Measurements from ENCODE around the gene MCTP1.
"Not testable (repeated sequence)": the region's sequence is repeated elsewhere in the genome, so short reads cannot be mapped to it uniquely, and the experiment has no call there.

MCTP1 gene

DNA sequence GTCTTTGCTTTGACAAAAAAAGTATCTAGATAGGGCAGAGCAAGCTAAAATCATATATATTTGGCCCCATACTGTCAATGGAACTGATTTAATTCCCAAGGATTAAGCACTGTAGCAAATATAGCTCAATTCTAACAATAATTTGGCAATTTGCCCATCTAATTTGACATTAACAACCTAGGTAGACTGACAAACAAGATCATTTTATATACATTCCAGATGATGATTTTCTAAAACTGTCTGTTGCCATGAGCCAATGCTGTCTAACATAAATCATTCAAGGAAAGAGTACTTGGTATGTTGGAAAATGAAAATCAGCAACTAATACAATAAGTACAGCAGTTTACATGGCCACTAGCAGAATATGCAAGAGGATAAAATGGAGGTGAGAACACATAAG is 32.1 kb downstream of the MCTP1 start:
- DNase-seq (ENCODE audit: low spot score) = no peak

DNA sequence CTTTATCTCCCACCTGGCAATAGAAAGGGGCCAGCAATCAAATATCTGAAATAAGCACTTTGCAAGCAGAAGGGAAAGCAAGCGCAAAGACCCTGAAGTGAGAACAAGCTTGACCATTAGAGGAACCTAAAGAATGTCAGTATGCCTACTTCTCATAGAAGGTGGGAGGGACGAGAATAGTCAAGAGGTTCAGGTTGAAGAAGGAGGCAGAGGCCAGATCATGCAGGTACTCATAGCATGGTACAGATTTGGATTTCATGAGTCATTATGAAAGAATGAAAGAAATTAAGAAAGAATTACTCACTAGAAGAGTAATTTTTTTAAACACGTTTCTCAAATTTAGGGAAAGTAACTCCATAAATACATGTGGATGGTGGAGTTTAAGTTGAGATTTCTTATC is 33.7 kb downstream of the MCTP1 start:
- no peak for DNase-seq (ENCODE audit: low spot score)

DNA sequence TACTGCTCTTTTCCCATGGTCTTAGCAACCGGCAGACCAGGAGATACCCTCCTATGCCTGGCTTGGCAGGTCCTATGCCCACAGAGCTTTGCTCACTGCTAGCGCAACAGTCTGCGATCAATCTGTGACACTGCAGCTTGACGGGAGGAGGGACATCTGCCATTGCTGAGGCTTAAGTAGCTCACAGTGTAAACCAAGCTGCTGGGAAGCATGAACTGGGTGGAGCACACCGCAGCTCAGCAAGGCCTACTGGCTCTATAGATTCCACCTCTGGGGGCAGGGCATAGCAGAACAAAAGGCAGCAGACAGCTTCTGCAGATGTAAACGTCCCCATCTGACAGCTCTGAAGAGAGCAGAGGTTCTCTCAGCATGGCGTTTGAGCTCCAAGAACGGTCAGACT is 40.4 kb downstream of the MCTP1 start:
- DNase-seq (ENCODE audit: low spot score) = no peak

DNA sequence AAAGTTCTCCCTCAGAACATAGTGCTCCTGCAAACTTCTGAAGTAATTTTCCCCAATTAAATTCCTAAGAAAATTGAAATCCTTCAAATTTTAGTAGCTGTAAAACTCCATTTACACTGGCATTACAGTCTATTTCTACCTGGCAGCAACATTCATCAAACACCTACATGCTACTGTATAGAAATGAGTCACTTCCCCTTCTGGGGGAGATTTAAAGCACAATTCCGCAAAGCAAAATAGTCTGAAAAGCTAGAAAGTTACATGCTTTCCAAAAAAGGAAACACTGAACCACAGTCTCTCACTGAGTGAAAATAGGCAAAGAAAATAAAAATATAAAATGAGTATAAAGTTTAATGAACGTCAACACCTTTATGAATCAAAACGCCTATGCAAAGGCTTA is 43.3 kb downstream of the MCTP1 start:
- DNase-seq (ENCODE audit: low spot score) = no peak

DNA sequence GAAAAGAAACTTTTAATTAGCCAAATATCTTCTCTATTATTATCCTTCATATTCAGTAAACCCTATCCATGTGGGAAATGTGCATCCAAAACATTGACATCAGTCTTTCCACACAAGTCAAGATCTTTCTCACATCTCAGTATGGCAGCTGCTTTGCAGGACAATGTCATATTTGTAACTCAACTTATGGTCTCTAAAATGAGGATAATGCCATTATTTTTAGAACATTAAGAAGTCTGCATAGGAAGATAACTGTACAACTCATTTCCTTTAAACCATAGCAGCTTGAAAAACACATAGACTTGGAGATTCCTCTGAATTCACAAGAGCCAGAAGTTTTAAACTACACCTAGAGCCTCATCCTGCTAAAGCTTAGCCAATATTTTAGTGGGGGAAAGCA is 43.7 kb downstream of the MCTP1 start:
- no peak for DNase-seq (ENCODE audit: low spot score)

DNA sequence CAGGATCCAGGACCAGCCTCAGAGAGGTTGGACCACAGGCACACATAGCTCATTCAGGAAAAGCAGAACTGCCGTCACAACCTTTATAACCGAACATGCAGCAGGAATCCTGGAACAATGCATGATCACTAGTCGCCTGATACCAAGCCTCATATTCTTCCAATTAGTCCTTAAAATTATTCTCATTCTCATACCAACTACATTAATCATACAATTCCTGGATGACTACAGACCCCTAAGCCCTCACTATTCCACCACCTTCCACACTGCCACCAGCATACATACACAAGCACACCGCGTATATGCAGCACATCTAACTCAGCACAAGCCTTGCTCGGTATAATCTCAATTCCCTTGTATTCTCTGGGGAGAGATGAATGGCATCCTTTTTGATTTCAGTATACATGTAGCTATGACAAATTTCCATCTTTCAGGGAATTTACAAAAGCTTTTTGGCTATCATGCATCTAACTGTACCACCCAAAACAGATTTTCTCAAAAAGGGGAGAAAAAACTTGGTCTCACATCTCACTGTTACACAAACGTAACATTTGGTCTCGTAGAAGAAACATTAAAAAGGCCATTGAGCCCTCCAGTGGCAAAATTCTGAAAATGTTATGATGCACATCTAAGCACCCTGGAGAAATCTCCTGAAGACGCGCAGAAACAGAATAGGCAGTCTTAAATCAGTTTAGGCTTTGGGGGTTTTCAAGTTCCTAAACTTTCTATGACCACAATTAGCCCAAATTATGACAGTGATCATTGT is 46.2 kb downstream of the MCTP1 start:
- no peak for DNase-seq (ENCODE audit: low spot score)

DNA sequence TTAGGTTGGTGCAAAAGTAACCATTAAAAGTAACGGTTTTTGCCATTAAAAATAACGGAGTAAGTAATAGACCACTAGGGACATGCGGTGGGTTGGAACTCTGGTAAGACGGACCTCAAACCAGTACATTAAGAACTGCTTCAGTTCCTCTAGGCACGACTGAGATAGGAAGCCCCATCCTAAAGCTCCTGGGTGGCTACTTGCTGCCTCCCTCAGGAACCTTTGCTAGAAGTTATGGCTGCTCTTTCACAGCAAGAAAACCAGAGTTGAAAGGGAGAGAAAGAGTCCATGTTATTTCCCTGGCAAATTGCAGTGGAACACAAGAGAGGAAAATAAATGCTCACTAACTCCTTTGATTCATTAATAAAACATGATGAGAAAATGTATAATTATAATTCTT is 47.6 kb downstream of the MCTP1 start:
- no peak for DNase-seq (ENCODE audit: low spot score)

DNA sequence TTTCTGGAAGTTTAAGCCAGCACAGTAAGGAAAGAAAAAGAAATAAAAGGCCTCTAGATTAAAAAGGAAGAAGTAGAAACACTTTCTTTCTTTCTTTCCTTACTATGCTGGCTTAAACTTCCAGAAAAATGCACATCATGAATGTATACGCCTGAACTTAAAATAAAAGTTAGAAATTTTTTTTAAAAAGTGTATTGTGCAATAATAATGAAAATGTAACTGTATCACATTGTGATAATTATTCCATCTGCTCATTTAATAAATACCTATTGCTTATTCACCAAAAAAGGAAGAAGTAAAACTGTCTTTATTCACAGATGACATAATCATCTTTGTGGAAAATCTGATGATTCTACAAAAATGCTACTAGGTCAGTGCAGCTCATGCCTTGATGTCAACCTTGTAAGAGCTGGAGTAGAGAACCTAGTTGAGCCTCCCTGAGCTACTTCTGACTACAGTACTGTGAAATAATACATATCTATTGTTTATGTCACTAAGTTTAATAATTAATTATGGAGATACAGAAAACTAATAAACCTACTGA is 49.4 kb downstream of the MCTP1 start:
- no peak for DNase-seq (ENCODE audit: low spot score)

DNA sequence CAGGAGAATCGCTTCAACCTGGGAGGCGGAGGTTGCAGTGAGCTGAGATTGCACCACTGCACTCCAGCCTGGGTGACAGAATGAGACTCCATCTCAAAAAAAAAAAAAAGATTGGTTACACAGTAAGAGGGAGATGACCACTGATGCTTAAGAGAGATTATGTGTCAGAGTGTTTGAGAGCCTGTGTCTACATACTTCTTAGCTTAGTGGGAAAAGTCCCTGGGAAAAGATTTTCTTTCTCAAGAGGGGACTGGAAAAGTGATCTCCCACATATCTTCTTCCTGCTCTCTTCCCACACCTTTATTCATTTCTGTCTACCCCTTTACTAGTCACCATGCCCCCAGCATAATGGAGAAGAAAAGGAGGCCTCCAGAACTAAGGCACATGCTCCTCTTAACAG is 55.2 kb downstream of the MCTP1 start:
- DNase-seq (ENCODE audit: low spot score) = no peak

DNA sequence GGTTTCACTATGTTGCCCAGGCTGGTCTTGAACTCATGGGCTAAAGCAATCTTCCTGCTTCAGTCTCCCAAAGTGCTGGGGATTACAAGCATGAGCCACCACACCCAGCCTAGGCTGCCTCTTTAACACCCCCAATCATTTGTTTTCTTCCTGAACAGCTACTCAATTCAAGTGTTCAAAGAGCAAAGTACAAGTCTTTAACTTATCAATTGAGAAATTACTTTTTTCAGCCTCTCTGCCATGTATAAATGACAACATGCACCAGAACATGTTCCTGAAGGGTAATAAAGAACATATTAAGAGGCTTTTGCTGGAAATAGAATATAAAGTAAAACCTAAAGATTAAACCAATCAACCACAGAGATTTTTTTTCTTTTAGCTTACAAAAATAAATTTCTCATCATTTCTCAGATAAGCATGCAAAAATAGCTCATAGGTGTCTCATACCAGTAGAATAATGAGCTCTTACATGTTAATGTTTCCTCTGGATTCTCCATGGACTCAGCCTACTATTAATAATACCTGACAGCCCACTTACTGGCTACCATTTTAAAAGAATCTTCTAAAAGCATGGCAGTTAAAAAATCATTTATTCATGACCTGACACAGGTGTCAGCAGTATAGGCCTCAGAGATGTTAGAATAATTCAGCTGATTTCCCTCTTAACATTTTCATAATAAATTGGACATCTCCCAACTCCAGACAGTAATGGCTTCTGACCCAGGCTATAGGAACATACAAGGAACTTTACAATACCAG is 60.0 kb downstream of the MCTP1 start:
- DNase-seq (ENCODE audit: low spot score) = no peak

DNA sequence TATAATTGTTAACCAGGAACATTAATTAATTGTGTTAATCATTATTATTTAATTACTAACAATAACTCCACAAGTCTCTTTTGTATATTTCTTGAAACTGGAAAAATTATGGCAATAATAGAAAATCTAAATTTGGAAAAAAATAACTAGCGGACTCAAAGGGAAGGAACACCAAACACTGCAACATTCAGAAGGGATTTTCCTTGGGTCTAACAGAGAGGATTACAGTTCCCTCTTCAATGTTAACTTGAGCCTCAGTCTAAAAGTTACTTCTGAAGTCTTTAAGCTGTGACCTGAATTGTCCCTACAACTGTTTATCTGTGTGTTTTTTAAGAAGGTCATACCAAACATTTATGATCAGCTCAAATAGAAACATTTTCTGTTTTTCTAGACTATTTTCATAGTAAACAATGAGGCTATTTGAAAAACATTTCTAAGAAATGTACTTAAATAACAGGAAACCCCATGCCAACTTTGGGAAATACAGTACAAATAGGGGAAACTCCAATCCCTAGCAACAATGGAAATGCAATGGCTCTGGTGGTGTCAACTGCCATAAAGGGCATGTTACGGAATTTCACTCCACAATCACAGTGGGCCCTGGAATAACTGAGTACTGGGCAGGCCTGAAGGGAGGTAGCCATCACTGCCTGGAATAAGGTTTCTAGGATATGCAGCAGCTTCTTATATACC is 61.2 kb downstream of the MCTP1 start:
- DNase-seq (ENCODE audit: low spot score) = no peak

DNA sequence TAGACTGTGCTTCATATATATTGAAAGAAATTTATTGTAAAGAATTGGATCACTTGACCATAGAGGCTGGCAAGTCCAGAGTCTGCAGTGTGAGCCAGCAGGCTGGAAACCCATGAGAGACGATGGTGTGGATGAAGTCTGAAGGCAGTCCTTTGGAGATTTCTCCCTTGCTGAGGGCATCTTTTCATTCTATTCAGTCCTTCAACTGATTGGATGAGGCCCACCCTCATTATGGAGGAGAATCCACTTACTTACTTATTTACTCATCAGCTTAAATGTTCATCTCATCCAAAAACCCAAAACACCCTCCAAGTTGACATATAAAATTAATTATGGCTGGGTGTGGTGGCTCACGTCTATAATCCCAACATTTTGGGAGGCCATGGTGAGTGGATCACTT is 62.1 kb downstream of the MCTP1 start:
- no peak for DNase-seq (ENCODE audit: low spot score)

DNA sequence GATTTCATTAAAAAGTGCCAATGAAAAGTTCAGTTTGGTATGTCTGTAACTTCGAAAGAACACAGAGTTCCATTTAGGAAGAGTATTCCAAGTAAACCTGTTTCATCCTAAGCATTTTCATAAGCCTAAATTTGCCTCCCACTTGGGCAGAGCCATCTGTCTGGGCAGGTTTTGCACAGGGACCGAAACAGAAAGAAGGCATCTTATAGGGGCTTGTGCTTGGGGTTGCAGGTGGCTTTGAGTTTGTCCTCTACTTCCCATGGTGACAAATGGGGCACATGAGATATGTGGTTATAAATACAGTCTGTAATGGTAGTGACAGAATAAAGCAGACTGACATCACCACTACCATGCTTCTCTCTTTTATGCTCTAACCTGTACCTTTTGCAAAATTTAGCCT is 63.7 kb downstream of the MCTP1 start:
- no peak for DNase-seq (ENCODE audit: low spot score)

DNA sequence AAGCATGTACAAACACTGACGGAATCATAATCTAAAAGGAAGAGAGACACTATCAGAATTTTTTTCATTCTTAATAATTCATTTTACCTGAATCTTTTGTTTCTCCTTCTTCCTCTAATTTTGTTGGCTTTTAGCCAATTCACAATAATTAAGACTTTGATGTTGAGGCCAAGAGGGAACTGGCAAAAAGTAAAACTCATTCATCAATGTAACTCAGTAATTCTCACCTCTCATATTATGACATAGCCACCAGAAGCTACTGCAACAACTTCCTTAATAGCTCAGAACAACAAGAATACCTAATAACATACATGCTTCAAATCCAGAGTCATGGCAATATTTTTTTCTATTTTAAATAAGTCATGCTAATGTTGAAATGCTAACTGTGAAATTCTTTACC is 64.5 kb downstream of the MCTP1 start:
- no peak for DNase-seq (ENCODE audit: low spot score)

DNA sequence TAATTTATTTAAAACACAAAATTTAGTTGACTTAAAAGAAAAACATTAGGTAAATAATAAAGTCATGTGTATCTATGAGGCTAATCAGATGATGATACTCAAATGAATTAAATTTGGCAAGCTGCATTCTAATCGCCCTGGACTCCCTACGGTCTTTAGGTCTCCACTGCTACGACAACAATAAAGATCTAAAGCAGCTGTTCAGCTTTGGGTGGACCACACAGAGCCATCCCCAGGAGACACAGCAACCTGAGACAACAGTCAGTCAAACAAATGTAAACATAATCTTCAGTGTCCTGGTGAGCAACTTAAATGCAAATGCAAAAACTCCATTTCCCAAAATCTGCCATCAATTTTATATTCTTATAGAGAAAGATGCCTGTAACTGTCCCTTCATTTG is 65.5 kb downstream of the MCTP1 start:
- no peak for DNase-seq (ENCODE audit: low spot score)

DNA sequence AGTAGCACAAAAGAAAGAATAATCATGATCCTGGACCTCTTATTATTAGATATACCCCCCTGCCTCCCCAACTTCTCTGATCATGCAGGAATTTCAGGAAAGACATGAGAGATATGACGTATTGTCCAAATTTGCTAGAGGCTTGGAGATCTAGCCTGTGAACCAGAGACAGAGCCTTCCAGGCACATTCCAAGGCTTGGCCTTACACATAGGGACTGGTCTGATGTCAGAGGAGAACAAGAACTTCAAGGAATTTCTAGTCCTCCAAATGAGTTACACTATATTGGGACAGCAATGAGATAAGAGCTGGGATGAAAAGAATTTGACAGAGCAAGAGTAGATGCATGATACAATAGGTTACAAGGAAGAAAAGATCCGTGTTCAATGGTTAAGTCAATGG is 67.0 kb downstream of the MCTP1 start:
- no peak for DNase-seq (ENCODE audit: low spot score)

DNA sequence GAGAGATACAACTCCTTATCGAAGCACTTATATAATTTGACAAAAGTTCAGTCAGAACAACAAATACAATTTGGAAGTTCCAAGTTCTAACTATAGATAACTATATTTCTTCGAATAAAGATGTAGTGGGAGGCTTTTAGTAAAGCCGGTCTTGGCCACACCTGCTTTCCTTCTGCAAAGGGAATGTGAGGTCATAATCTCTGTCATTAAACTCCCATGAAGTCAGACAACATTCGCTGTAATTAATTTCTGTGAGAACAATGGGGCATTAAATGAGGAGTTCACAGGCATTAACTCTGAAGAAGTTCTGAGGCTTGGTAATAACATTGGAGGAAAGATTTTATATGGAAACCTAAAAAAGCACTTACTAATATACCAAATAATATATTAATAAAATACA is 67.5 kb downstream of the MCTP1 start:
- DNase-seq (ENCODE audit: low spot score) = no peak

DNA sequence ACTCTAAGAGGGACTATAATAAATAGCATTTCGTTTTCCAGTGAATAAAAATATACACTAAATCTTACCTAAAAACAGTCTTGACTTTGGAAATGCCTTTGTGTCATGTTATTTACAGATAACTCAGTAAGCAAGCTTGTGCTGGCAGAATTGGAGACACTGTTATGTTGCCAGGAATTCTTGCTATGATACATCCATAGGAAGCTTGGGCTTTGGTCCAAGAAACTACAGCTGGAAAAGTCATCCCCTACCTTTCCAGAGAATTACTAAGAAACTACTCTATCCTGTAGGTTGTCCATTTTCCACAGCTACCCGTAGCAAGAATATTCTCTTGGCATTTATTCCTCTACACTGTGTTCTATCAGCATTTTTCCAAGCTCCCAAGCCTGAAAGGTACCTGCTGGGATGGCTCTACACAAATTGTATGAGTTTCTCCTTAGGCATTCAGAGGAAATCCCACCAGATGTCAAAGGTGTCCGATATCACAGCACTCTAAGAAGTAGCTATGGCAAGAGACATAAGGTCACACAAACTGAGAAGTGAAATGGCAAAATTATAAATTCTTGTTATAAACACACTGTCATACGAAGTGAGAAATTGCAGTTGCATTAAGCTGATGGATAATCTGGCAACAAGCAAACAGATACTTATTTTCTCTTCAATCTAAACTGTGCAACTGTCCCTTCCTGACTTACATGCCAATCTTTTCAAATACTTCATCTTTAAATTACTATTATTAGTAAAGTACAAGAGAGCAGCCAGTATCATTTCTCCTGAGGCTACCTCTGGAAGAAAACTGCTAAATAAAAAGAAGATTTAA is 68.5 kb downstream of the MCTP1 start:
- no peak for DNase-seq (ENCODE audit: low spot score)

DNA sequence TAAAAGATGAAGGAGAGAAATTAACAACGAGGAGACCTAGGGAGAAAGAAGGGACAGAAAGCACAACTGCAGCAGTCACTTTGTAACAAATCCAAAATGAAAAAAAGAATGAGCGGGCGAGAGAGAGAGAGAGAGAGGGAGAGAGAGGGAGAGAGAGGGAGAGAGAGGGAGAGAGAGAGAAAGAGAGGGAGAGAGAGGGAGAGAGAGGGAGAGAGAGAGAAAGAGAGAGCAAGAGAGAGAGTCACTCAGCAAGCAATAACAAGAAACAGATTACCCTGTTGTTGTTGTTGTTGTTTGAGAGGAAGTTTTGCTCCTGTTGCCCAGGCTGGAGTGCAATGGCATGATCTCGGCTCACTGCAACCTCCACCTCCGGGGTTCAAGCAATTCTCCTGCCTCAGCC is 77.1 kb downstream of the MCTP1 start:
- DNase-seq (ENCODE audit: low spot score) = not testable (repeated sequence)

DNA sequence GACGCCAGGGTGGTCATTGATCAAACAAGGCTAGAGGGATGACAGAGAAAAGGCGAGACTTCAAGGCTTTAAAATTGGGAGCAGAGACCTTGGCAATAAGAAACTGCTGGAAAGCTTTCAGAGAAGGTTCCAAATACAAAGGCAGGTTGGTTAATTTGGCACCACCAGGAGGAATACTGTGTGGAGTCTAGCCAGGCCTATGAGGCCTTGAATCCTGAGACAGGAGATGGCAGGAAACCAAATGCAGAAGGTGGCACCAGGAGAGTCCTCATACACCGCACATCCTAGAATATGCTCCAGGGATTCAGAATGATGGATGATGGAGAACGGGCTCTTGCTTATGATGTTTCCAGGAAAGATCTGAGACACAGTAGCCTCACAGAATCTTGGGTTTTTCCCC is 90.0 kb downstream of the MCTP1 start:
- DNase-seq (ENCODE audit: low spot score) = no peak

DNA sequence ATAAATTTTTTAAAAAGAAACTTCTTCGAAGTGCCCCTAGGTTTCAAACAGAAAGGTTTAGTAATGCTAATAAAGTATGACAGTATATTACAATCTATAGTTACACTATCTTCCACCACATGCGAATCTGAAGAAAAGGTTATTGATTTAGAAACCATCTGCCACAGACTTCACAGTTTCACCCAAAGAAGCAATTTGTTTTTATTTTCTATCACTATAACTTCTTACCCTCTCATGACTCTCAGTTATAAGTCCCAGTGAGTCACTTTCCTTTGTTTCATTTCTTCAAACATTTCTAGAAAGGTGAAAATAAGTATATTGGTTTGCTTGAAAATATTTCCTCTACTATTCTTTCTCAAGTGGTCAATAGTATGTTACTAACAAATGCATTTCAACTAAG is 93.6 kb downstream of the MCTP1 start:
- no peak for DNase-seq (ENCODE audit: low spot score)

DNA sequence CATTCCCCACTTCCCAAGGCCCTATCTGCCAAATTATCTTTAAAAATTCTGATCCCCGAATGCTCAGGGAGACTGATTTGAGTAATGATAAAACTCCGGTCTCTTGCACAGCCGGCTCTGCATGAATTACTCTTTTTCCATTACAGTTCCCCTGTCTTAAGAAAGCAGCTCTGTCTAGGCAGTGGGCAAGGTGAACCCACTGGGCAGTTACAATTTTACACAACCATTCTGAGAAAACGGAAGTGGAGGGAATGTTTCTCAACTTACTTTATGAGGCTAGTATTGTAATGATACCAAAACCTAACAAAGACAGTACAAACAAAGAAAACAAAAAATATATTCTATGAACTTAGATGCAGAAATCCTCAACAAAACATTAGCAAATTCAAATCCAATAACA is 100.0 kb downstream of the MCTP1 start:
- no peak for DNase-seq (ENCODE audit: low spot score)
